GM10248 (cell line): ENCODE results near the gene ARHGAP4.

ENCODE experiments used
- CTCF ChIA-PET: fragments of 300-600 bp; sonication (Branson Sonifier 250); formaldehyde crosslinking; extraction: SDS; loops from one replicate; lab custom pipeline; 2021; ENCODE audit warnings: antibody characterized with exemption; lab: Yijun Ruan, JAX
- POLR2A ChIA-PET: fragments of 350-650 bp; sonication (Branson Sonifier 250); formaldehyde crosslinking; extraction: SDS; loops from one replicate; lab custom pipeline; 2020; ENCODE audit warnings: antibody characterized with exemption; lab: Yijun Ruan, JAX
- DNase-seq: peaks from one replicate; pipeline ENCODE4 v3.0.0; 2012; ENCODE audit errors: extremely low spot score
- TF ChIP-seq, protein P1 (sequence below): IDR thresholded peaks from 2 replicates; pipeline ENCODE4 v1.5.1; 2012; ENCODE audit warnings: mild to moderate bottlenecking, low read depth; ENCODE audit errors: extremely low read depth, missing control alignments, control extremely low read depth

The ARHGAP4 gene

DNA sequence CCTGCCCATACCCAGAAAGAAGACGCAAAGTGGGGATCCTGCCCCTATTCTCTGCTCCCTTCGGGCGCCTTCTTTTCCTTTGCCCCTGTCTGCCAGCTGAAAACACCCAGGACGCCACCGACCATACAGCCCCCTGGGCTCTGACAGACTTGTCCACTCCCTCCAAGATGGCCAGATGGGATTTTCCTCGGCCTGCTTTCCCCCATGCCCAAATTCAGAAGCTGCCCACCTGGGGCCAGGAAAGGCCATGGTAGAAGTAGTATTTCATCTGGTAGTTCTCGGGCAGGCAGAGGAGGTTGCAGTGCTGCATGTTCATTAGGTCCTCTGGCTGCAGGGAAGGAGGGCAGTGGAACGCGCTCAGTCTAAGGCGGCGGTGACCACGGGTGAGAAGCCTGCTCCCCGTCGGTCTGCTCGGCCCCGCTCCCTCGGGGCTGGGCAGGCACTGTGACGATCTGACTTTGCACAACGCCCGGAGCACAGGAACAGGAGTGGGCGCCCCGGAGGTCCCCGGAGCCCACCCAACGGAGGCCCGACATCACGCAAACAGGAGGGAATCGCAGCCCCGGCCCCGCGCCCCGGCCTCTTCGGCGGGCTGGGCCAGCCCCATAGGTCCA is 8.2 kb upstream of the ARHGAP4 start:
- no peak for DNase-seq
- POLR2A ChIA-PET, result no interaction called here
- CTCF ChIA-PET, result interaction anchor here (2.2 to 2.7 kb wide), 3 partner anchors 9 to 13 kb away, joined by 7 to 17 read pairs (median 9); no protein-coding TSS in a partner anchor
- TF ChIP-seq, protein P1, sequence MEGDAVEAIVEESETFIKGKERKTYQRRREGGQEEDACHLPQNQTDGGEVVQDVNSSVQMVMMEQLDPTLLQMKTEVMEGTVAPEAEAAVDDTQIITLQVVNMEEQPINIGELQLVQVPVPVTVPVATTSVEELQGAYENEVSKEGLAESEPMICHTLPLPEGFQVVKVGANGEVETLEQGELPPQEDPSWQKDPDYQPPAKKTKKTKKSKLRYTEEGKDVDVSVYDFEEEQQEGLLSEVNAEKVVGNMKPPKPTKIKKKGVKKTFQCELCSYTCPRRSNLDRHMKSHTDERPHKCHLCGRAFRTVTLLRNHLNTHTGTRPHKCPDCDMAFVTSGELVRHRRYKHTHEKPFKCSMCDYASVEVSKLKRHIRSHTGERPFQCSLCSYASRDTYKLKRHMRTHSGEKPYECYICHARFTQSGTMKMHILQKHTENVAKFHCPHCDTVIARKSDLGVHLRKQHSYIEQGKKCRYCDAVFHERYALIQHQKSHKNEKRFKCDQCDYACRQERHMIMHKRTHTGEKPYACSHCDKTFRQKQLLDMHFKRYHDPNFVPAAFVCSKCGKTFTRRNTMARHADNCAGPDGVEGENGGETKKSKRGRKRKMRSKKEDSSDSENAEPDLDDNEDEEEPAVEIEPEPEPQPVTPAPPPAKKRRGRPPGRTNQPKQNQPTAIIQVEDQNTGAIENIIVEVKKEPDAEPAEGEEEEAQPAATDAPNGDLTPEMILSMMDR, result no peak

DNA sequence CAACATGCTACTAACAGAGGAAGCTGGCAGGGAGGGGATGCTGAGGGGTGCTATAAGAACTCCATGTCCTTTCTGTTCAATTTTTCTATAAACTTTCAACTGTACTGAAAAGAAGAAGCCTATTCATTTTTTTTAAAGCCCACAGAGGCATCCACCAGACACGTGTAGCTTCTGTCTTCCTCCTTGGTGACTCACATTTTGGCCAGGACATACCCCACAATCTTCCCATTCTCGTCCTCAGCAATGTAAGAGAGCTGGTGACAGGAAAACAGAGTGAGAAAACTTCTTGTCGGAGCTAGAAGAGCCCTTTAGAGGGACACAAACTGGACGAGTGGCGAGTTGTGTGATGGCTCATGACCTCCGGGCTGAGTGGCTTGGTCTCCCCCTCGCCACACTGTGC is 7.7 kb upstream of the ARHGAP4 start:
- DNase-seq, result no peak
- CTCF ChIA-PET, result interaction anchor here (2.2 to 2.7 kb wide), 3 partner anchors 9 to 13 kb away, joined by 7 to 17 read pairs (median 9); no protein-coding TSS in a partner anchor
- TF ChIP-seq, protein P1, result no peak
- POLR2A ChIA-PET, result no interaction called here

DNA sequence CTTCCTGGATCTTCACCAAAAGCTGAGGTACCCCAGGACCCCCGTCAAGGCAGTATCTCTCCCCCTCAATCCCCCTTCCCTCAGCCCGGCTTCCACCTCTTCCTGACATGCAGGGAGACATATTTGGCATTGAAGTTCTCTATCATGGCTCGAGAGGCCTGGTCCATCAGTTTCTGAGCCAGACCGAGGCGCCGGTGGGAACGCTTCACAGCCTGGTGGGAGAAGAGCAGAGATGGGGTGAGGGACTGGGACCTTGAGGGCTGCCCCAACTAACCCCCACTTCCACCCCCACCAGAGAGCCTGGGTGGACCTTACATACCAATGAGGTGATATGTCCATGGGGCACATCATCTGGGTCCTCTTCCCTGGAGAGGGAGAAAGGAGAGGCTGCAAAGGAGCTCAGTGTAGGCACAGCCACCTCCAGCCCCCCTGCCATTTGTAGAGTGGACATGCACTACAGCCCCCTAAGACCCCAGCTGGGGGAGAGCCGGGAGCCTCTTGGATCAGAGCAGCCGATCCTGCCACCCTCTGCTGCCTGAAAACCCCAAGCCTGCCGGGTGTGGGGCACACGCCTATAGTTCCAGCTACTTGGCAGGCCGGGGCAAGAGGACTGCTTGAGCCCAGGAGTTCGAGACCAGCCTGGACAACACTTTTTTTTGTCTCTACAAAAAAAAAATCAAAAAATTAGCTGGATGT is 6.3 kb upstream of the ARHGAP4 start:
- POLR2A ChIA-PET, result no interaction called here
- TF ChIP-seq, protein P1, result no peak
- CTCF ChIA-PET, result interaction anchor here (2.2 to 14.1 kb wide), 2 partner anchors 9 to 16 kb away, joined by 7 to 187 read pairs; partner anchors contain the start of gene RENBP
- DNase-seq, result no peak

DNA sequence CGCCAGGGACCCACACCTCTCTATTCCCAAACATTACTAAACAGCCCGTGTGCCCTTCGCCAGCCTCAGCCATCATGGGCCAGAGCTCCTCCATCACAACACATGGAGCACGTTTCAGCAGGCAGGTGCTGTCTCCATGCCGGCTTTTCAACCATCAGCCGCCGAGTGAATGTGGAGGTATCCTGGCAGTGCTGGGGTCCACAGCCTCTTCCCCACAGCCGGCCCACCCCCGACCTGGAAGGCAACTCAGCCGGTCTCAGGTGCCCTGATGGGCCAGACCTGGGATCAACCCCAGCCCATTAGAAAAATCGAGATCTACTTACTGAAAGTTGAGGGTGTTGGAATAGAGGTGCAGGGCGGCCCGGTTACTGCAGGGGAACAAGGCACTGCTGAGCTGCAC is 5.7 kb upstream of the ARHGAP4 start:
- no peak for DNase-seq
- ChIA-PET CTCF (interaction anchor here (2.2 to 14.1 kb wide), 2 partner anchors 9 to 17 kb away, joined by 7 to 187 read pairs; partner anchors contain the start of gene RENBP), POLR2A (no interaction called here)
- TF ChIP-seq, protein P1, result no peak

DNA sequence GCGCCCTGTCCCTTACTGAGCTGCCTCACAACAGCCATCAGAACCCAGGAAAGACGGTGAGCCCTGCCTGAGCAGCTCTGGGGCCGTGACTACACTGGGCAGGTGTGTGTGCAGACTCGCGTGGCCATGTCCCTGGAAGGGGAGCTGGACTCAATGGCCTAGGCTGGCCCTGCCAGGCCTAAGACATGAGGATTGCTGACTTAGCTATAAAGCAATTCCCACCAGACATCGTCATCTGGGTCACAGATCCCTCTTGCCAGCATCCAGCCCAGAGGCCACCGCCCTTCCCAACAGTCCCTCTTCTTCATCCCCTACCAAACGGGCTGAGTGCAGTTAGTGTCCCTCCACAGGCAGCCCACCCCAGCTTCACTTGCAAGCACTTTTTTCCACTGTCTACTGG is 5.1 kb upstream of the ARHGAP4 start:
- CTCF ChIA-PET, result interaction anchor here (14.1 kb wide), 1 partner anchor 18 kb away, joined by 187 read pairs; the partner anchor contains the start of gene RENBP
- TF ChIP-seq, protein P1, result no peak
- POLR2A ChIA-PET, result no interaction called here
- no peak for DNase-seq

DNA sequence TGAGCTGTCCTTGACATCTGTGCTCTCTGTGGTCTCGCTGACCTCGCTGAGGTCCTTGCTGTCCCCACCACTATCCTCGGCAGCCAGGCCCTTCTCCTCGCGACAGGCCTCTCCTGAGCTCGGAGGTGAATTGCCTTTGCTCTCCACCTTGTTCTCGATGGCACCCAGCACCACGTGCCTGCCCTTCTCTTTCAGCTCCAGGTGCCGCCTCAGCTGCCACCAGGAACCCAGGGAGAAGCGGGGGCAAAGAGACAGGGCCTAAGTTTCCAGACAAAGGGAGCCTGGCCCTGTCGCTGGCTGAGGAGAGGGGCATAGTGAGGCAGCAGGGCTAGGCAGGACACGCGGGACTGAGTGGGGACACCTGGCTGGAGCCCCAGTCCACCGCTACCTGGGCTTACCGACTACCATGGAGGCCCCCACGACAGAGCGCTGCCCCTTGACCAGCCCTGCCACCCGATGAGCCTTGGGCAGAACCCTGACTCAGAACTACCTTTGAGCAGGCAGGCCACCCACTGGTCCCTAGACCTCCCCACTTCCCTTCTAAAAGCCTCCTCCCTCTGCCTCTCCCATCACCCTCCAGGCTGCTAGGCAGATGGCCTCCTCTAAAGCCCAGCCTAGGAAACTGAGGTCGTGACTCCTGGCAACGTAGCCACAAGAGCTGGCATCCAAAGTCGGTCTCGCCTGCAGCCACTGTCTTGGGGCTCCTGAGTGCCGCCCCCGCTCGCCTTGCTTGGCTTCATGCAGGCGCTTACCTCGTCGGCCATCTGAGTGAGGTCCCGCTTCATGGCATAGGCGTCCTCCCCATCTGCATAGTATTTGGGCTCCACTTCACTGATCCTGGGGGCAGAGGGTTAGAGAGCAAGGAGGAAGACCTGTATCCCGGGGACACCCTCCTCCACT is 4.2 kb upstream of the ARHGAP4 start:
- CTCF ChIA-PET, result interaction anchor here (14.1 kb wide), 1 partner anchor 19 kb away, joined by 187 read pairs; the partner anchor contains the start of gene RENBP
- DNase-seq, result no peak
- TF ChIP-seq, protein P1, result no peak
- POLR2A ChIA-PET, result no interaction called here
